ENCODE results near the gene DLX3.

The DLX3 gene

GRCh38 chr17:49952209-49952911, 42.7 kb downstream of the DLX3 start:
- DNase-seq = peak; percentile 74 to 83

GRCh38 chr17:49951362-49952082, 43.5 kb downstream of the DLX3 start:
- no peak for DNase-seq

- no peak for DNase-seq
Observed at GRCh38 chr17:49949634-49950033, 45.4 kb downstream of the DLX3 start.

GRCh38 chr17:49946964-49947584, 48.0 kb downstream of the DLX3 start:
- DNase-seq = no peak

- no peak for DNase-seq
Observed at GRCh38 chr17:49946208-49946607, 48.8 kb downstream of the DLX3 start.

GRCh38 chr17:49944273-49944870, 50.7 kb downstream of the DLX3 start:
- DNase-seq = no peak

- DNase-seq = no peak
Observed at GRCh38 chr17:49942947-49943346, 52.1 kb downstream of the DLX3 start.

- no peak for DNase-seq
Observed at GRCh38 chr17:49941427-49941826, 53.6 kb downstream of the DLX3 start.

All from activated CD4-positive, alpha-beta T cell treated with anti-CD3 and anti-CD28 coated beads for 4 hours (primary cell).